HG02642 (cell line): ENCODE measurements around the gene POLDIP2.

Source experiments
- ATAC-seq: cut with Tn5 transposase; IDR thresholded peaks from one replicate; pipeline ENCODE4 v1.9.1; 2021; ENCODE audit warnings: mild to moderate bottlenecking; ENCODE audit not compliant: unreplicated experiment, poor library complexity

Gene POLDIP2

DNA sequence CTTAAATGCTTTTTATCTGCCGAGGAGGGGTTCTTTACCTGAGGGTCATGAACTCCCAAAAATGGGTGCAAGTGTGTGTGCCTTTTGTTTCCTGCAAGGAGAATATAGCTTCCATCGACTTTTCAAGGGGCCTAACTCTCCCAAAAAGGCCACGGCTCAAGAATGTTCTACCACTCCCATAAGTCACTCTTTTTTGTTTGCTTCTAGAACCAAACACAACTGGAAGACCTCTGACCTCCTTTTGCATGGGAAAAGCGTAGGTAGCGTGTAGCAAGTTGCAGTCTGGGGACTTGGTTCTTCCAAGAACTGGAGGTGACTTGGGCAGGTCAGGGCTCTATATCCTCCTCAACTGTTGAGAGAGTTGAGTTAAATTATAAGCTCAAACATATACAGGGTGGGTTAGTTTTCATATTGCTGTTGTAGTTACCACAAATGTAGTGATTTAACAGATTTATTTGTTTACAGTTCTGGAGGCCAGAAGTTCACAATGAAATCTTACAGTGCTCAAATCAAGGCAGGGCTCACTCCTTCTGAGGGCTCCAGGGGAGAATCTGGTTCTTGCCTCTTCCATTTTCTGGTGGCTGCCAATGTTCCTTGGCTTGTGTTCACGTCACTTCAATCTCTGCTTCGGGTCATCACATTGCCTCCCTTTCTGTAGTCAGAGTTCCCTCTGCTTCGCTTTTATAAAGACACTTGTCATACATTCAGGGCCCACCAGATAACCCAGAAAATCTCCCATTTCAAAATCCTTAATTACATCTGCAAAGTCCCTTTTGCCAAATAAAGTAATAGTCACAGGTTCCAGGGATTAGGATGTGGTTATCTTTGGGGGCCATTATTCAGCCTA is 36.9 kb downstream of the POLDIP2 start:
- no peak for ATAC-seq

DNA sequence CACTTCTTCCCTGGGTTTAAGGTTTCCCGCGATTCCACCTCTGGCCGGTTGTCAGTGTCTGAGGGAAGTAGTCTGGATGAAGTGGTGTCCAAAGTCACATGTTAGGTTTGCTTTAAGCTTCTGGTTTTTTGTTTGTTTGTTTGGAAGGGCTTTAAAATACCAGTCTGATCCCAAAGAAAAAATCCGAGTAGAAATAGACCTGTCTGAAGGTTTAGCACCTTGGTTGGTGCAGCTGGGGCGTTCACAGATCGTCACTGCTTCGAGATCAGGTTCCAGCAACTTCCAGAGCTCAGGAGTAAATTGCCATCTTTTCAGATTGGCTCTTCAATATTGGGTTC is 37.8 kb downstream of the POLDIP2 start:
- no peak for ATAC-seq

DNA sequence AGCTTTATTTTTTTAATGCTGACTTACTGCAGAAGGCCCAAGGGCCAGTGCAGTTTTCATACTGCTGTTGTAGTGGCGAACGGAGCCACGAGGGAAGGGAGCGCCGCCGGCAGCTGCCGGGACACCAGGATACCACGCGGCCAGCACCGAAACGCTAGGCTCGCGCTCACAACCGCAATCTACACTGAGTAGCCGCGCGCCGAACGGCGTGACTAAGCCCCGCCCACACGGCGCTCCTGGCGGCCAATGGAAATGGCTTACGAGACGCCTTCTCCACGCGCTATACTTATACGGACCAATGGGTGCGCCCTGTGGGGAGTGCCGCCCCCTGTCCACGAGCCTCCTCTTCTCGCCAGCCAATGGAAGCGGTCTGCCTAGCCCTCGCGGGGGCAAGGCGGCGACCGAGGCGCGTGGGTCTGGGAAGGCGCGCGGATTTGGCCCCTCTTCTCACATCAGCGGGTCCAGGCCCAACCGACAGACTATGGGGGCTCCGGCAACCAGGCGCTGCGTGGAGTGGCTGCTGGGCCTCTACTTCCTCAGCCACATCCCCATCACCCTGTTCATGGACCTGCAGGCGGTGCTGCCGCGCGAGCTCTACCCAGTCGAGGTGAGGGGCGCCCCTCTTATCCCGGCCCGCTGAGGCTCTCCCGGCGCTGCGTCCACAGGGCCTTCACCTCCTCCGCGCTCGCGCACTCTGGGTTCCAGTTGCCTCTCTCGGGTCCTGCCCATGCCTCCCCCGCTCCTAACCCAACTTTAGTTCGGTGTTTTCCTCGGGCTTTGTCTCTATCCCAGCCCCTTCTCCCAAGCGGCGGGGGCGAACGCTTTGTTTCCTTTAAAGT is 38.3 kb downstream of the POLDIP2 start, which contains the start of gene TMEM97:
Gene TMEM97 (plus strand): TSS at position 442 of the 839 bp plus-strand sequence. CDS start 40 bp downstream, at position 482.
- peak; percentile 96 for ATAC-seq

DNA sequence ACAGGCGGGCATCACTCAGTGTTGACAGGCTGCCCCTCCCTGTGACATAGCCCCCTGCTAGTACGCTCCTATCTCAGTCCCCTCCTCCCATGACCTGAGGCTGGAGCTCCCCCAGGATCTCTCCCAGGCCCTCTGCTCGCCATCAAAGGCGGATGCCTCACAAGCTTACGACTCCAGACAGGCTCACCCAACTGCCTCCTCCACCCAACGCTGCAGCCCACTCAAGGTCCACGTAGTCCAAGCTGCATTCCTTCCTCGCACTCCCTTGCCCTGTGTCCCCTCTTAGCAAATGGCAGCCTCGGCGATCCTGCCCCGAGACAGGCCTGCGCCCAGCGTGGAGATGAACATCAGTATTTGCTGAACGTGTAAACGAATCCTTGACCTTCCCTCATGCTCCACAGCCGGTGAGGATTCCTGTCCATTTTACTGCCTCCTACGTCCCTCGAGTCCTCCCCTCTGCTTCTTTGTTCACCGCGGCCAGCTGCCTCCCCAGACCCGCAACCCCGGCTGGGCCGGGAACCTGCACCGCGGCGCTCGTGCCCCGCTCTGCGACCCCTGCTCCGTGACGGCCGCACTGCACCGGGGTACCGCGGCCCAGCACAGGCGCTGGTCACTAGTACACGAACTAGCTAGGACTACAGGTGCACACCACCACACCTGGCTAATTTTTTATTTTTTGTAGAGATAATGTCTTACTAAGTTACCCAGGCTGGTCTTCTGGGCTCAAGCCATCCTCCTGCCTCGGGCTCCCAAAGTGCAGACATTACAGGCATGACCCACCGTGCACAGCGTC is 39.2 kb downstream of the POLDIP2 start:
- ATAC-seq: peak; percentile 11

DNA sequence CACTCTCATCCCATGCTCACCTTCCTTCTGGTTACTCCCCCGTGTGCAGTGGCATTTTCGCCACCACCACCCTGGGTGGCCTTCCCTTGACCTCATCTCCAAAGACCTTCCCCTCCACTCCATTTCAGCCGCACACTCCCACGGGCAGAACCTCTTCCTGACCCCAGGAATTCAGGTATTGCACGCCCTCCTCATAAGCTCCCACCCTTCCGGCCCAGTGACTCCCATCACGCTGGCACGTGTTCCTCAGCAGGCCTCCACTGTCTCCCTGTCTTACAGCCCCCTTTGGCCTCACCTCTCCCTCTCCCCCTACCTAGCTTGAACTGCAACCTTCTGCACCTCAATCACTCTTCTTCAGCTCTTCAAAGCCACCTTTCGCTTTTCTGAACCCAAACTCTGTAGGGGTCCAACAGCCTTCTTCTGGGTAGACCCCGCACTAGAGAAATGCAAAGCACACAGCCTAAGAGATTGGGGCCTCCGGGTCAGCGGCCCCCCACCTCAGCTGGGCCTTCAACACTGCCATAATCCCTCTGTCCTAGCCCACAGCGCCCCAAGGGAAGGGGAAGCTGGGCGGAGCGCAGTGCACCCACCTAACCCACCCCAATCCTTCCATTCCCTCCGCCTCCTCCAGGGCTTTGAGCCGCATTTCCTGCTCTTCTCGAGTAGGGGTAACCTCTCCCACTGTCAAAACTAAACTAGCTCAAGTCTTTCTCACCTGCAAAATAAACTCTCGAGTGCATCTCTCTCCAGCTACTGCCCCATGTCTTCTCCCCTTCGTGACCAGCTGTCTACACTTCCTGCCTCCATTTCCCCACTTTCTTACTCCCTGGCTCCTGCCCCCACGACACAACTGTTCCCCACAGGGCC is 40.0 kb downstream of the POLDIP2 start:
- ATAC-seq: no peak

DNA sequence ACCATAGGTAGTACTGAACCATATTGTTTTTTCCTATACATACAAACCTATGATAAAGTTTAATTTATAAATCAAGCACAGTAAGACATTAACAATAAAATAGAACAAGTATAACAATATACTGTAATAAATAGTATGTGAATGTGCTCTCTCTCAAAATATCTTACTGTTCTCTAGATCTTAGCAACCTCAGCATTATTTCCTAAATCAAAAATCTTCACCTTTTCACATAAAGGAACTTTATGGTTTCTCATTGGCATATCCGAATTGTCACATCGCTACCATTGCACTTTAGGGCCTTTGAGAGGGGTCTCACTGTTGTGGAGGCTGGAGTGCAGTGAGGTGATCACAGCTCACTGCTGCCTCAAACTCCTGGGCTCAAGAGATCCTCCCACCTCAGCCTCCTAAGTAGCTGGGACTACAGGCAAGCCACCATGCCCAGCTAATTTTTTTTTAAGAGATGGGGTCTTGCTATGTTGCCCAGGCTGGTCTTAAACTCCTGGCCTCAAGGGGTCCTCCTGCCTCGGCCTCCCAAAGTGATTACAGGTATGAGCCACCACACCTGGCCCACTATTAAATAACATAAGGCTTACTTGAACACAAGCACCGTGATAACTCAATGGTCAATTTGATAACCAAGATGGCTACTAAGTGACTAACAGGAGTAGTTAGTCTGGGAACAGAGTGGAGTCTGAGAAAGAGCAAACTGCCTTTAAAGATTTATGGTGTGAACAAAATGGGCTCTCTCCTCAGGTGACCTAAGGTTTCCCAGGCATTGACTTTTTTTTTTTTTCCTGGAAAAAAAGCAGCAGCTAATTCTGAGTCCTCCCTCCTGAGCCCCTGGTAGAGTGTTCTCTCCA is 41.3 kb downstream of the POLDIP2 start:
- ATAC-seq: no peak

DNA sequence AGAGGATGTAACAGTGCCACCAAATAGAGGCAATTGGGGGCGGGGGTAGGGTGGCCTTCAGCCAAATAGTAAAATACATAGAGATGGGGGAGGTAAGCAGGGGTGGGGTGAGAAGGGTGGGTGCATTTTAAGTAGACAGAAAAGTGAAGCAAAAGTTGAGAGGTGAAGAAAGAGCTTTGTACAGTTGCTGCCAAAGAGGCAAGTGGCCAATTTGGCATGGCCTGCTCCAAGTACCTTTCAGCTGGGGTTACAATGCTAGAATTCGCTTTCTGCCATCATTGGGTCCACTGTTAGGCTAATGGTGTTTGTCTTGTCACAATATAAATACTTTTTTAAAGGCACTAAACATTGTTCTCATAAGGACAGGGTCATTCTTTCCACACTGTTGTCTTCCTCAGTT is 43.5 kb downstream of the POLDIP2 start:
- no peak for ATAC-seq

DNA sequence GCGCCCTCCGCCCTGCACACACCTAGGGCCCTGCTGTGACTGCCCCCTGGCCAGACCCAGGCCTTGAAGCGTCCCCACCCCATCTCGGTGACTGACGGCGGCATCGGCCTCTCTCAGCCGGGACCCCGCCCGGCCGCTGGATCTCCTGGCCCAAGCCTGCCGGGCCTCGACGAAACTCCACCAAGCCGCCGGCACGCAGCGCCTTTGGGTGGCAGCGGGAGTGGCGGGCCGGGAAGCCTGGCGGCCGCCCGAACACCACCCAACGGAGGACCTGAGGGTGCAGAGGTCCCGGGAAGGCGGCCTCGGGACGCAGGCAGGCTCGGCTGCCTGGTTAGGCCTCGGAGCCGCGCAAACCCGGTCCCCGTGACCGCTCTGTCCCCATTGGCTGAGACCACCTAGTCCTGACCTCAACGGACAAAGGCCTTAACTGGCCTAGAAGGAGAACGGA is 50.3 kb downstream of the POLDIP2 start:
- ATAC-seq: no peak

DNA sequence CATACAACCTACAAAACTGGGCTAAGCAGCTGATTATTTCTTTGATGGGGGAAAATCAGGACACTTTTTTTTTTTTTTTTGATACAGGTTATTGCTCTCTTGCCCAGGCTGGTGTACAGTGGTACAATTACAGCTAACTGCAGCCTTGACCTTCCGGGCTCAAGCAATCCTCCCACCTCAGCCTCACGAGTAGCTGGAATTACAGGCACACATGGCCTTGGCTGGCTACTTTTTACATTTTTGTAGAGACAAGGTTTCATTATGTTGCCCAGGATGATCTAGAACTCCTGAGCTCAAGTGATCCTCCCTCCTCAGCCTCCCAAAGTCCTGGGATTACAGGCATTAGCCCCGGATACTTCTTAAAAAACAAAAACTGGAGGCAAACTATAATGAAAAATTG is 58.9 kb downstream of the POLDIP2 start:
- ATAC-seq: no peak
